Cardiac muscle cell (in vitro differentiated cells and primary cell): ENCODE data around the gene CDK14. TPM values are rescaled to one million over a fixed set of nuclear protein-coding genes. Genes with fewer than 3 reads are reported as not detected.

Experiments
- DNase-seq, 2 donors: peaks; one replicate each; pipeline versions ENCODE4 v3.0.0 to v3.0.0-alpha.2; 2010 to 2017; ENCODE audit warnings: low read depth in 1 of 2, low spot score in 1 of 2
- H3K27ac ChIP-seq: fragments of 200-600 bp; sonication (generic); 2 replicates; pipeline ENCODE4 v1.5.1; 2016
- H3K27me3 ChIP-seq: fragments of 200-600 bp; sonication (generic); 2 replicates; pipeline ENCODE4 v1.6.0; 2016; ENCODE audit warnings: control low read depth
- H3K36me3 ChIP-seq: fragments of 200-600 bp; sonication (generic); 2 replicates; pipeline ENCODE4 v1.5.1; 2016; ENCODE audit warnings: control low read depth
- H3K4me1 ChIP-seq: fragments of 200-600 bp; sonication (generic); 2 replicates; pipeline ENCODE4 v1.8.1; 2017; ENCODE audit warnings: low read depth, mild to moderate bottlenecking, mixed run types
- H3K4me3 ChIP-seq: fragments of 200-600 bp; sonication (generic); 2 replicates; pipeline ENCODE4 v1.5.1; 2016; ENCODE audit warnings: mild to moderate bottlenecking
- H3K9me3 ChIP-seq: fragments of 200-600 bp; sonication (generic); 2 replicates; pipeline ENCODE4 v1.5.1; 2017; ENCODE audit warnings: low read depth, mild to moderate bottlenecking, control low read depth
- polyA plus RNA-seq: library from polyadenylated mRNA; unstranded; fragments of >200 nt; fragmentation: Nextera tagmentation; extraction: Ambion mirVana; gene quantifications from 2 replicates; pipeline ENCODE4 v1.2.1, GENCODE V29; 2016
- total RNA-seq: library from RNA; depleted of rRNA; stranded (reverse); fragments of >200 nt; gene quantifications from 2 replicates; pipeline ENCODE4 v1.2.3, GENCODE V29; 2016
- TF ChIP-seq, protein P1 (sequence below): IDR thresholded peaks from 2 replicates; pipeline ENCODE4 v1.5.1; 2012; ENCODE audit warnings: low read depth, mild to moderate bottlenecking, low read length

The CDK14 gene
- total and polyA plus RNA-seq, 2 experiments from 2014 or later, result 22.5 to 23.1 TPM

DNA sequence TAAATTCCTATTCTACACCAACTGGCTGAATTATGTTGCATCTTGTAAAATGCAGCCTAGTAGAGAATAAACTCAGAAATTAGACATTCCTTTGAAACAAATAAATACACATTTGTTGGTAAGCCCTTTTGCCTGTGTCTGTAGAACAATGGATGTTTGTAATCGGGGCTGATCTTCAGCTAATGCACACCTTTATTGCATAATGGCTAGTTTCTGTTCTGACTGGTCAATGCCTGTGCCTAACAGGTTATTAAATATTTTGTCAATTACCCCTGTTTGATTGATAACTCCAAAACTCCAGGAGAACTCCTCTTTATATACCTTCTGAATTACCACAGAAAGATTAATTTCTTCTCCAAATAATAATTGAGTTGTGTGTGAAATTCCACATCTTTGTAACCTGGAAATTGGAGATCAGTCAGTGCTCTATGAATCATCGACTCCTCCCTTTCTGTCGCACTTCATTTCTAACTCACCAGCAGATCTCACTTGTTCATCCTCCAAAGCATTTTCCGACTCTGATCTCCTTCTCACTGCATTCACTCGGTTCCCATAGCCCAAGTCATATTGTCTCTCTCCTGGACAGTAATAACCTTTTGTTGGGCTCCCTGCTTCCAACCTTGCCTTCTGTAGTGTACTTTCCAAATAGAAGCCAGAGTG is 472.1 kb downstream of the CDK14 start:
- Histone ChIP-seq H3K36me3 (no peaks in the 10 kb centered on the region), H3K4me1 (peaks cover 10% of the 10 kb centered on the region), H3K27ac (no peak overlapping the region), H3K27me3 (no peaks in the 10 kb centered on the region), H3K9me3 (no peaks in the 10 kb centered on the region), H3K4me3 (no peak overlapping the region)
- DNase-seq, result no peak
- TF ChIP-seq, protein P1, sequence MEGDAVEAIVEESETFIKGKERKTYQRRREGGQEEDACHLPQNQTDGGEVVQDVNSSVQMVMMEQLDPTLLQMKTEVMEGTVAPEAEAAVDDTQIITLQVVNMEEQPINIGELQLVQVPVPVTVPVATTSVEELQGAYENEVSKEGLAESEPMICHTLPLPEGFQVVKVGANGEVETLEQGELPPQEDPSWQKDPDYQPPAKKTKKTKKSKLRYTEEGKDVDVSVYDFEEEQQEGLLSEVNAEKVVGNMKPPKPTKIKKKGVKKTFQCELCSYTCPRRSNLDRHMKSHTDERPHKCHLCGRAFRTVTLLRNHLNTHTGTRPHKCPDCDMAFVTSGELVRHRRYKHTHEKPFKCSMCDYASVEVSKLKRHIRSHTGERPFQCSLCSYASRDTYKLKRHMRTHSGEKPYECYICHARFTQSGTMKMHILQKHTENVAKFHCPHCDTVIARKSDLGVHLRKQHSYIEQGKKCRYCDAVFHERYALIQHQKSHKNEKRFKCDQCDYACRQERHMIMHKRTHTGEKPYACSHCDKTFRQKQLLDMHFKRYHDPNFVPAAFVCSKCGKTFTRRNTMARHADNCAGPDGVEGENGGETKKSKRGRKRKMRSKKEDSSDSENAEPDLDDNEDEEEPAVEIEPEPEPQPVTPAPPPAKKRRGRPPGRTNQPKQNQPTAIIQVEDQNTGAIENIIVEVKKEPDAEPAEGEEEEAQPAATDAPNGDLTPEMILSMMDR, result no peak

DNA sequence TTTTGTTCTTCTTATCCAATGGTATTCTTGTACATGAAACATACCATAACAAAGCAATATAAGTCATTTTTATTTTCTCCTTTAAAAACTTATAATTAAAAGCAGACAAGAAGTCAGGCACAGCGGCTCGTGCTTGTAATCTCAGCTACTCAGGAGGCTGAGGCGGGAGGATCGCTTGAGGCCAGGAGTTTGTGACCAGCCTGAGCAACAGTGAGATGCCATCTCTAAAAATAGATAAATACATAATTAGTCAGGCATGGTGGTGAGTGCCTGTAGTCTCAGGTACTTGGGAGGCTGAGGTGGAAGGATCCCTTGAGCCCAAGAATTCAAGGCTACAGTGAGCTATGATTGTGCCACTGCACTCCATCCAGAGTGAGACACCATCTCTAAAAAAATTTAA is 473.0 kb downstream of the CDK14 start:
- Histone ChIP-seq H3K27me3 (no peaks in the 10 kb centered on the region), H3K36me3 (no peaks in the 10 kb centered on the region), H3K27ac (no peak overlapping the region), H3K4me3 (no peak overlapping the region), H3K4me1 (peaks cover 10% of the 10 kb centered on the region), H3K9me3 (no peaks in the 10 kb centered on the region)
- TF ChIP-seq, protein P1, result no peak
- no peak for DNase-seq

DNA sequence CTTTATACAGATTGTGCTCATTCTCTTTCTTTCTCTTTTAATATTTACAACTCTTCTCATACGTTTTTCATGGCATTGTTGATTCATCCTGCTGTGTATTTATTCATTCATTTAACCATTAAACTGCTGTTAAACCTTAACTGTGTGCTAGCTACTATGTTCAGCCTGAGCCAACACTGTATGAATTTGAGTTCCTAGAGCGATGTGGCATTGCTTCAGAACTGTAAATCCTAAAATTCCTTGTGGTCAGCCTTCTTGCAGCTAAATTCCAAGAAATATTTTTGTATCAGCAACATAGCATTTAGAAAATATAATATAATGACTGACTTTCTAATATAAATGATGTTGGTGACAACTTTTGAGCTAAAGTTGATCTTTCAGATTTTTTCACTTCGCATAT is 483.4 kb downstream of the CDK14 start:
- Histone ChIP-seq H3K9me3 (no peaks in the 10 kb centered on the region), H3K4me1 (peaks cover 3% of the 10 kb centered on the region), H3K27ac (no peak overlapping the region), H3K36me3 (no peaks in the 10 kb centered on the region), H3K4me3 (no peak overlapping the region), H3K27me3 (no peaks in the 10 kb centered on the region)
- TF ChIP-seq, protein P1, result no peak
- peak in 1 of 2 donors; percentile 61 for DNase-seq

DNA sequence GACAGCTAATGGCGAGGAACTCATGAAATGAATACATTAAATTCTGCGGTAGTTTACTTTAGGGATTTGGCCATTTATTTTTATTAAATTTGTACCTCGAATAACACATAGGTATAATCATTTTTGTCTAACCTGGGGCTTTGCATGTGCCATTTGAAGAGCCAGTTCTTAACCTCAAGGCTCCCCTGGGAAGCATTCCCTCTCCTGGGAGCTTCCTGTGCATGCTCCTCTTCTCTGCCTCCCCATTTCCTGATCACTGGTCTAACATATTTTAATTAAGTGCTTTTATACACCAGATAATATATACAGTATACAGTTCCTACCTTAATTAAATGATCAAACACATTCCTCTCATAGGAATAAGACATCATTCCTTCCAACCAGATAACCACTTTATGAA is 484.2 kb downstream of the CDK14 start:
- DNase-seq, result no peak
- peaks cover 3% of the 10 kb centered on the region for H3K4me1 ChIP-seq
- H3K27ac ChIP-seq, result no peak overlapping the region
- H3K9me3 ChIP-seq, result no peaks in the 10 kb centered on the region
- no peaks in the 10 kb centered on the region for H3K27me3 ChIP-seq
- H3K4me3 ChIP-seq, result no peak overlapping the region
- TF ChIP-seq, protein P1, result no peak
- H3K36me3 ChIP-seq, result no peaks in the 10 kb centered on the region

DNA sequence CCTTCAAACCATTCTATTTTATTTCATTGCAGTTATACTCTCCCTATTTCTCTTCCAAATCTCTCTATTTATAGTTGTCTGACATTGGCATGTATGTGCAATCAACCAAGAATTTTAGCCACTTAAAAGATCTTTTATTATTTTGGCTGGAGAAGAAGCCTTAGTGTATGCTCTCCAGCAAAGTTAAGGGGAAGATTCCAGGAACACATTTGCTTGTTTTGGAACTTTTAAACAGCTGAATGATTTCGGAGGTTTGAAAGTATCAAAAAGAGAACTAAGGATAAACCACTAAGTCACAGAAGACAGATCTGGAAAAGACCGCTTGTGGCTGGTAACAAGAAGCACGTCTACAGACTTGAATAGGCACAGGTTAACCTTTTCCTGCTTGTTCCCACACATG is 485.9 kb downstream of the CDK14 start:
- DNase-seq, result peak in 1 of 2 donors; percentile 58
- TF ChIP-seq, protein P1, result no peak
- Histone ChIP-seq H3K4me3 (no peak overlapping the region), H3K36me3 (no peaks in the 10 kb centered on the region), H3K4me1 (peaks cover 3% of the 10 kb centered on the region), H3K27ac (peak overlapping the region; percentile 24), H3K27me3 (no peaks in the 10 kb centered on the region), H3K9me3 (no peaks in the 10 kb centered on the region)
